Ovary (tissue), 10 donors: ENCODE data around the gene BLOC1S2. TPM values are rescaled to one million over a fixed set of nuclear protein-coding genes. Genes with fewer than 3 reads are reported as not detected.
A peak's percentile ranks its signal among the peaks of the same experiment; 100 is the strongest.

ENCODE experiments used
- DNase-seq, 5 donors: peaks; one replicate each; pipeline ENCODE4 v3.0.0-alpha.2; 2019 to 2020
- H3K27ac ChIP-seq, 2 donors: fragments of 200-600 bp; one replicate each; pipeline versions ENCODE4 v1.5.1 to v1.8.0; 2019 to 2022
- H3K27me3 ChIP-seq: fragments of 200-600 bp; one replicate; pipeline ENCODE4 v1.8.0; 2022
- H3K36me3 ChIP-seq: fragments of 200-600 bp; sonication (generic); one replicate; pipeline ENCODE4 v1.5.1; 2019
- H3K4me1 ChIP-seq: one replicate; pipeline ENCODE4 v1.8.1; 2013; ENCODE audit warnings: mild to moderate bottlenecking, moderate library complexity; ENCODE audit not compliant: insufficient read depth
- H3K4me3 ChIP-seq: fragments of 200-600 bp; sonication (generic); one replicate; pipeline ENCODE4 v1.5.1; 2017
- H3K9me3 ChIP-seq, 2 donors: fragments of 200-600 bp in 1 of 2; sonication (generic) in 1 of 2; one replicate each; pipeline versions ENCODE4 v1.5.1 to v1.8.1; 2013 to 2019; ENCODE audit warnings: mild to moderate bottlenecking in 1 of 2, moderate library complexity in 1 of 2
- EP300 ChIP-seq: sonication (generic); formaldehyde crosslinking; IDR thresholded peaks from one replicate; pipeline ENCODE4 v1.6.1; 2017; ENCODE audit warnings: antibody characterized with exemption
- POLR2A ChIP-seq: fragments of 450-650 bp; IDR thresholded peaks from one replicate; pipeline ENCODE4 v1.6.1; 2017; ENCODE audit warnings: antibody characterized with exemption, mild to moderate bottlenecking, moderate library complexity
- WGBS, 3 donors: extraction: QIAGEN DNeasy Blood & Tissue Kit in 1 of 3; methylation state at CpG; one replicate each; pipeline versions ENCODE4 v1.1.5 to v1.1.7; 2013 to 2017; 5-methylcytosine and 5-hydroxymethylcytosine counted together
- intact Hi-C, 4 donors: fragments of 100-400 bp; cut with DNase I; formaldehyde crosslinking; loops; one replicate each; pipeline versions ENCODE4 v1.11.0 to v1.15.1; 2022 to 2023
- long read RNA-seq, 3 donors: library from polyadenylated mRNA in 2 of 3; unstranded in 2 of 3; transcript quantifications; one replicate each; pipeline ENCODE4 v2.0.0 and lab custom pipeline, GENCODE V29; 2021 to 2026
- polyA plus RNA-seq, 2 donors: library from polyadenylated mRNA; stranded (reverse); fragments of 200-250 nt in 1 of 2; fragments of 350-450 nt in 1 of 2; fragmentation: Illumina TruSeq in 1 of 2; extraction: RNeasy Lipid Tissue Mini Kit (QIAGEN cat#74804) in 1 of 2; gene quantifications; one replicate each; pipeline ENCODE4 v1.2.3, GENCODE V29; 2013 to 2014
- total RNA-seq, 7 donors: library from RNA; depleted of rRNA in 2 of 7; stranded (reverse); fragments of >200 nt in 2 of 7; fragmentation: NEBNext Ultra II Directional in 3 of 7; extraction: Animal tissue kit (Norgen Biotek cat#: 25700) in 3 of 7; gene quantifications; one replicate each; pipeline versions ENCODE4 v1.1.0 to v1.2.4, GENCODE V29; 2016 to 2023
- TF ChIP-seq, protein P1 (sequence below), 3 donors: fragments of 450-650 bp in 2 of 3; fragments of 200-600 bp in 1 of 3; IDR thresholded peaks; one replicate each; pipeline versions ENCODE4 v1.5.1 to v1.8.0; 2016 to 2022; ENCODE audit warnings: antibody characterized with exemption in 3 of 3, mild to moderate bottlenecking in 1 of 3
- donor health status: DM: no; HTN: no; CAD: no; lungs with moderate emphysema.
- donor health status: DM: no; HTN: no; CAD: no.
- donor health status: Bipolar disorder and iron deficiency.
- donor health status: DM: yes; HTN: yes; CAD: no.
- donor health status: DM: no; HTN: no; CAD: no.
- donor health status: DM: yes; HTN: yes; CAD: no.

BLOC1S2 gene
- total RNA-seq, result 10 to 100 TPM; 14.4 to 34.4 (median 24.6) TPM
- polyA plus RNA-seq, result 10 to 100 TPM; 22.5 to 24.7 TPM
- long read RNA-seq, donor 1, transcript BLOC1S2-202 (5 exons, 1,249 nt), result major isoform, 49 of 57 reads
- long read RNA-seq, donor 1, partial matches to known transcripts, result 0 of 57 reads
- long read RNA-seq, donor 1, other reads (novel, unspliced or antisense), result 6 of 57 reads
- long read RNA-seq, donor 2, transcript BLOC1S2-202 (5 exons, 1,249 nt), result major isoform, 26 of 40 reads
- long read RNA-seq, donor 2, partial matches to known transcripts, result 10 of 40 reads
- long read RNA-seq, donor 2, other reads (novel, unspliced or antisense), result 0 of 40 reads
- long read RNA-seq, donor 3, transcript BLOC1S2-202 (5 exons, 1,249 nt), result major isoform, 23 of 29 reads
- long read RNA-seq, donor 3, partial matches to known transcripts, result 0 of 29 reads
- long read RNA-seq, donor 3, other reads (novel, unspliced or antisense), result 5 of 29 reads

DNA sequence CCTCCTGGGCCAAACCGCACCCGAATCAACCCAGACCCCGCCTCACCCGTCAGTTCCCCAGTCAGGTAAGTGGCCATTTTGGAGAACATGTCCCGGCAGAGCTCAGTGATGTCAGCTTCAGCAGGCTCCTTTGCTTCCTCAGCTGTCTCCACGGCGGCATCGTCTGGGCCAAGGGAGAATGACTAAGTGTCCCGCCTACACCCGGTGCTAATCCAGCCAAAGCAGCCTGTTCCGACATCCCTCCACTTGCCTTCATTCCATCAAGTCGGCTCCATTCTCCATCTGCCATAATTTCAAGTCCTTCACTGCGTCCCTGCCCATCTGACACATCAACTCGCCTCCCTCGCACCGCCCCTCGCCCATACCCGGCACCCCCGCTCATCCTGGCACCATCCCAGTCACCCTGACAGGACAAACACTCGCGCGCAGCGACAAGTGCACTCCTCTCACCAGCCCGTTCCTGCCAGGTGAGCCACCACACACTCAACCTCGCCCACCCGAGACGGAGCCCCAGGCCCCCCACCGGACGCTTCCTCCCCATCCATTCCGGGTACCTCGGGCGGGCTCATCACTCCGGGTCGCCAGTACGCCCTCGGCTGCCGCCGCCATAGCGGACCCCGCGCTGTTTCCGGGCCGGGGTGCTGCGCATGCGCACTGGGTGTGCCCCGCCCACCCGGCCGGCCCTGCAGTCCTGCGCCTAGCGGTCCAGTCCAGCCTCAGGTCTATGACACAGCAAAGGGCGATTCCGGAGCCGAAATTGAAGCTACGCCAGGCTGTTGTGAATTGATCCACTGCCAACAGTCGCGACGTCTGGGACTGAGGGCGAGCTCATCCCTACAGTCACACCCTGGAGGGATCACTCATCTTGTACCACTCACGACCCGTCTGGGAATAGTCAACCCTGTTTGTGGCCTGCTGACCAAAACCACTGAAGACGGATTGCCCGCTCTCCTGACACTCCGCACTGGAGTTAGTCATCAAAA, at the start of gene BLOC1S2:
Gene BLOC1S2 (minus strand): TSS at position 630 of the 983 bp plus-strand sequence. CDS start 21 bp downstream, at position 609.
- Histone ChIP-seq H3K27me3 (no peaks in the 10 kb centered on the region), H3K4me1 (peaks cover 2% of the 10 kb centered on the region), H3K36me3 (no peaks in the 10 kb centered on the region), H3K9me3 (no peaks in the 10 kb centered on the region), H3K4me3 (peak within 1 kb of the TSS; percentile 93), H3K27ac (peak within 1 kb of the TSS in 1 of 2 donors; percentile 67)
- intact Hi-C loops, result loop anchor here in 1 of 4 donors (5.0 kb wide), 1 partner anchor 859 kb away; no protein-coding TSS in a partner anchor
- WGBS, 3 donors, result 1 to 2% (median 1%) methylated on average over 45 to 63 of the region's 63 CpGs
- TF ChIP-seq POLR2A, result peak; percentile 78
- TF ChIP-seq, protein P1, sequence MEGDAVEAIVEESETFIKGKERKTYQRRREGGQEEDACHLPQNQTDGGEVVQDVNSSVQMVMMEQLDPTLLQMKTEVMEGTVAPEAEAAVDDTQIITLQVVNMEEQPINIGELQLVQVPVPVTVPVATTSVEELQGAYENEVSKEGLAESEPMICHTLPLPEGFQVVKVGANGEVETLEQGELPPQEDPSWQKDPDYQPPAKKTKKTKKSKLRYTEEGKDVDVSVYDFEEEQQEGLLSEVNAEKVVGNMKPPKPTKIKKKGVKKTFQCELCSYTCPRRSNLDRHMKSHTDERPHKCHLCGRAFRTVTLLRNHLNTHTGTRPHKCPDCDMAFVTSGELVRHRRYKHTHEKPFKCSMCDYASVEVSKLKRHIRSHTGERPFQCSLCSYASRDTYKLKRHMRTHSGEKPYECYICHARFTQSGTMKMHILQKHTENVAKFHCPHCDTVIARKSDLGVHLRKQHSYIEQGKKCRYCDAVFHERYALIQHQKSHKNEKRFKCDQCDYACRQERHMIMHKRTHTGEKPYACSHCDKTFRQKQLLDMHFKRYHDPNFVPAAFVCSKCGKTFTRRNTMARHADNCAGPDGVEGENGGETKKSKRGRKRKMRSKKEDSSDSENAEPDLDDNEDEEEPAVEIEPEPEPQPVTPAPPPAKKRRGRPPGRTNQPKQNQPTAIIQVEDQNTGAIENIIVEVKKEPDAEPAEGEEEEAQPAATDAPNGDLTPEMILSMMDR (IDR thresholded peaks at IDR 0.05), result peak in 1 of 3 donors; percentile 22
- no peak for TF ChIP-seq EP300
- DNase-seq, result peak; percentile 84 to 92 (median 88)

DNA sequence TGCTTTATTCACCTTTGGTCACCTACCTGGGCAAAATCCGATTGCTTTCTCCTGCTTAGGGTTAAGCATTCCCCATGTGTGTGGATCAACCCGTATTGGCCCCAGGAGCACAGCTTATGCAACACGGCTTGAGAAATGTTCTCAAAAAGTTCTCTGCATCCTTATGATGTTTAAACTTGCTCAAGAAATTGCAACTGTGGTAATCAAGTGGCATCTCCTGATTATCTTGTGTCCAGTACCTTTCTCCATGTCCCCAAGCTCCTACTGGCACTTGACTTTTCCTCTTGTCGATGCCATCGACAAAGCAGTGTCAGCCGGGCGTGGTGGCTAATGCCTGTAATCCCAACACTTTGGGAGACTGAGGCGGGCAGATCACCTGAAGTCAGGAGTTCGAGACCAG, 48.3 kb upstream of the BLOC1S2 start:
- no peaks in the 10 kb centered on the region for H3K27me3 ChIP-seq
- TF ChIP-seq, protein P1 (IDR thresholded peaks at IDR 0.05), result no peak
- no peak for TF ChIP-seq POLR2A
- no peak for TF ChIP-seq EP300

DNA sequence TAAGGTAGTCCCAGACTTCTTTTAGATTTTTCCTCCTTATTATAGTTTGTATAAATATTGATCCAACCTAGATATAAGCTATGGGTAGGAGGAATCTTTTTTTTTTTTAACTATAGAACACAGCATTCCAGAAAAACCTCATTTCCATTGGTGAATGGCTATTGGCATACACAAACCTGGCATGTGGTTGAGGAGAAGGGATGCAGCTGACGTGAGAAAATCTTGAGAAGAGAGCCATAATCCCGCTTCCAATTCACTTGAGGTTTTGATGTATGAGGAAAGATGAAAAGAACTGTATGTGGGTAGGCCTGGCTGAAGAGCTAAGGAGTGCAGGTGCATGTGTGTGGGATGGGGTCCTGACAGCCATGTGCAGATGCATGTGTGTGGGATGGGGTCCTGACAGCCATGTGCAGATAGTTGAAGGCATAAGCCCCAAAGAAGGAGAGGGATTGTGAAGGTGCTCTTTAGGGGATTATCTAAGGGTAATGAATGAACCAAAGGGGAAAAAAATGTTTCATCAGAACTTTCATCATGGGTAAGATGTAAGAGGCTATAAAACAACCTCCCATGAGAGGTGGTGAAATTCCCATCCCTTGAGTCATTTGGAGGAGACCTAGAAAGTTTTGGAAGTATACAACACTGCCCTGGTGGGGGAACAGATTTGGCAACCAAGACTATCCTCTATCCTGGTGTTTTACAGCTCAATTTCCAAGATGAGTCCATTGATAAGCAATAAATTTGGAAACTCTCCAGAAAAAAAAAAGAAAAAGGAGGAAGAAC, 47.4 kb upstream of the BLOC1S2 start:
- no peak for DNase-seq
- Histone ChIP-seq H3K27ac (no peak overlapping the region), H3K9me3 (no peaks in the 10 kb centered on the region), H3K4me1 (no peaks in the 10 kb centered on the region), H3K4me3 (no peak overlapping the region), H3K36me3 (no peaks in the 10 kb centered on the region), H3K27me3 (no peaks in the 10 kb centered on the region)
- intact Hi-C loops, result loop anchor here in 1 of 4 donors (10.0 kb wide), 2 partner anchors 181 to 541 kb away; partner anchors contain the start of gene SEC31B
- 44 to 65% (median 47%) methylated on average over 2 of the region's 2 CpGs for WGBS, 3 donors
- TF ChIP-seq, protein P1 (IDR thresholded peaks at IDR 0.05), result no peak
- TF ChIP-seq EP300 (no peak), POLR2A (no peak)

More for the DNA sequence above, 48.3 kb upstream of the BLOC1S2 start:
- DNase-seq, result no peak
- no peaks in the 10 kb centered on the region for H3K9me3 ChIP-seq
- H3K4me3 ChIP-seq, result no peak overlapping the region
- no peaks in the 10 kb centered on the region for H3K4me1 ChIP-seq
- intact Hi-C loops, result loop anchor here in 1 of 4 donors (10.0 kb wide), 2 partner anchors 180 to 540 kb away; partner anchors contain the start of gene SEC31B
- no peaks in the 10 kb centered on the region for H3K36me3 ChIP-seq
- WGBS, 3 donors, result 80 to 83% (median 82%) methylated on average over 9 of the region's 9 CpGs
- H3K27ac ChIP-seq, result no peak overlapping the region
